AG09309 (cell line): ENCODE data around the gene MLC1.

Source experiments
- DNase-seq: peaks from one replicate; pipeline ENCODE4 v3.0.0-alpha.2; 2010; ENCODE audit warnings: low read depth
- H3K4me3 ChIP-seq: 2 replicates; pipeline ENCODE4 v1.5.1; 2011; ENCODE audit warnings: mild to moderate bottlenecking, low read depth, low read length, moderate library complexity; ENCODE audit not compliant: control insufficient read depth
- TF ChIP-seq, protein P1 (sequence below): IDR thresholded peaks from 2 replicates; pipeline ENCODE4 v1.5.1; 2011; ENCODE audit warnings: mild to moderate bottlenecking, low read depth, low read length, inconsistent platforms; ENCODE audit not compliant: insufficient read depth, control insufficient read depth; ENCODE audit errors: missing control alignments

MLC1 gene

DNA sequence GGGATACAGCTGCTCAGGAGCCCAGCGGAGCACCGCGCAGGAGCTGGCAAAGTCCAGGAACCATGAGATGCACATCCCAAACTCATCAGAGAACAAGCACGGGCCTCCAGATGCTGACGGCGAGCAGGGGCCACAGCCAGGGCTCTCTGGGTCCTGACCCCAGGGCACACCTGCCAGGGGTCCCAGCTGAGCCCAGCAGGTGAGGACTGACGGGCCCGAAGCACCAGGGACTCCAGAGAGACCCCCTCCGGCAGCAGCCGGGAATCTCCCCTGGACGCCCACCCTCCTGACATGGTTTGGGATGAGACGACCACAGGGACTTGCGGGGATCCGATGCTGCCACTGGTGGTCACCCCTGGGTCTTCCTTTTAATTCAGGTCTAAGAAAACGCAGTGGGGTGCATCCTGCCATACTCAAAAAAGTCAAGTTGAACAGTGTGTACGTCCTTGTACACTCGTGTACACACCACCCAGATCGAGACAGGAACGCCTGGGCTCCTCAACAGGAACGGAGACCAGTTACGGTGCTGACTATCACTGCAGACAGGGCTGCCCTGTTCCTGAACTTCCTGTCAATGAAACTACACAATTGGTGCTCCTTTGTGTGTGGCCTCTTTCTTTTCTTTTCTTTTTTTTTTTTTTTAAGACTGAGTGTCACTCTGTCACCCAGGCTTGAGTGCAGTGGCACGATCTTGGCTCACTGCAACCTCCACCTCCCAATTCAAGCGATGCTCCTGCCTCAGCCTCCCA lies 49.1 kb downstream of the MLC1 start:
- TF ChIP-seq, protein P1, sequence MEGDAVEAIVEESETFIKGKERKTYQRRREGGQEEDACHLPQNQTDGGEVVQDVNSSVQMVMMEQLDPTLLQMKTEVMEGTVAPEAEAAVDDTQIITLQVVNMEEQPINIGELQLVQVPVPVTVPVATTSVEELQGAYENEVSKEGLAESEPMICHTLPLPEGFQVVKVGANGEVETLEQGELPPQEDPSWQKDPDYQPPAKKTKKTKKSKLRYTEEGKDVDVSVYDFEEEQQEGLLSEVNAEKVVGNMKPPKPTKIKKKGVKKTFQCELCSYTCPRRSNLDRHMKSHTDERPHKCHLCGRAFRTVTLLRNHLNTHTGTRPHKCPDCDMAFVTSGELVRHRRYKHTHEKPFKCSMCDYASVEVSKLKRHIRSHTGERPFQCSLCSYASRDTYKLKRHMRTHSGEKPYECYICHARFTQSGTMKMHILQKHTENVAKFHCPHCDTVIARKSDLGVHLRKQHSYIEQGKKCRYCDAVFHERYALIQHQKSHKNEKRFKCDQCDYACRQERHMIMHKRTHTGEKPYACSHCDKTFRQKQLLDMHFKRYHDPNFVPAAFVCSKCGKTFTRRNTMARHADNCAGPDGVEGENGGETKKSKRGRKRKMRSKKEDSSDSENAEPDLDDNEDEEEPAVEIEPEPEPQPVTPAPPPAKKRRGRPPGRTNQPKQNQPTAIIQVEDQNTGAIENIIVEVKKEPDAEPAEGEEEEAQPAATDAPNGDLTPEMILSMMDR = no peak
- H3K4me3 ChIP-seq = no peak overlapping the region
- no peak for DNase-seq

DNA sequence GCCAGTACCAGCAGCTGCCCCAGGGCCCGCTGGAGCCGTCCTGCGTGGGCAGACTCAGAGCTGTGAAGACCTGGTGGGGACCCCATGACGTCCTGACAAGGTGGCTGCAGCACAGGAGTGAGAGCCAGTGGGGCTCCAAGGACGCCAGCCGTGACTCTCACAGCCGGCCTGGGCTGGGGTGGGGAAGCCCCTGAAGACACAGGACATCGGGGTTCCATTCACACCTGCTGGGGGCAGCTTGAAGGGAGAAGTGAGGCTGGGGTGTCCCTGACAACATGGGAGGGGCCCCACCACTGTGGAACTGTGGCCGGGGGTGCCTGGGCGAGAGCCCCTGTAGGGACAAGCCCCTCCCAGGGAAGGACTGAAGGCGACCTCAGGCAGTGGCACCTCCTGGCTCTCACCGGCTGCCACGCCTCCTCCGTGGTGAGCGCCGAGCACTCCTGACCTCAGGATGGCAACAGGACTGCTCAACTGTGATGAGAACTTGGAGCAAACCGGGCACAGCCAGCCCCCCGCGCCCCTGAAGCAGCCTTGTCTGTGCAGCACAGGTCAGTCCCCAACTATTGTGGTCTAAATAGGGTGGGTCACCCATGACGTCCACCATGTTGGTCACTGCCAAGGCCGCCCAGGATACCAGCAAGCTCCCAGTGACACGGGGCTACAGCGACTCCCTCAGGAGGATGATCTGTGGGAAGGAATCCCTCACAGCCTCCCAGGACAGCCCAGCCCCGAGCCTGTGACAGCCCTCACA lies 49.9 kb downstream of the MLC1 start:
- H3K4me3 ChIP-seq = no peak overlapping the region
- TF ChIP-seq, protein P1 = no peak
- DNase-seq = no peak

DNA sequence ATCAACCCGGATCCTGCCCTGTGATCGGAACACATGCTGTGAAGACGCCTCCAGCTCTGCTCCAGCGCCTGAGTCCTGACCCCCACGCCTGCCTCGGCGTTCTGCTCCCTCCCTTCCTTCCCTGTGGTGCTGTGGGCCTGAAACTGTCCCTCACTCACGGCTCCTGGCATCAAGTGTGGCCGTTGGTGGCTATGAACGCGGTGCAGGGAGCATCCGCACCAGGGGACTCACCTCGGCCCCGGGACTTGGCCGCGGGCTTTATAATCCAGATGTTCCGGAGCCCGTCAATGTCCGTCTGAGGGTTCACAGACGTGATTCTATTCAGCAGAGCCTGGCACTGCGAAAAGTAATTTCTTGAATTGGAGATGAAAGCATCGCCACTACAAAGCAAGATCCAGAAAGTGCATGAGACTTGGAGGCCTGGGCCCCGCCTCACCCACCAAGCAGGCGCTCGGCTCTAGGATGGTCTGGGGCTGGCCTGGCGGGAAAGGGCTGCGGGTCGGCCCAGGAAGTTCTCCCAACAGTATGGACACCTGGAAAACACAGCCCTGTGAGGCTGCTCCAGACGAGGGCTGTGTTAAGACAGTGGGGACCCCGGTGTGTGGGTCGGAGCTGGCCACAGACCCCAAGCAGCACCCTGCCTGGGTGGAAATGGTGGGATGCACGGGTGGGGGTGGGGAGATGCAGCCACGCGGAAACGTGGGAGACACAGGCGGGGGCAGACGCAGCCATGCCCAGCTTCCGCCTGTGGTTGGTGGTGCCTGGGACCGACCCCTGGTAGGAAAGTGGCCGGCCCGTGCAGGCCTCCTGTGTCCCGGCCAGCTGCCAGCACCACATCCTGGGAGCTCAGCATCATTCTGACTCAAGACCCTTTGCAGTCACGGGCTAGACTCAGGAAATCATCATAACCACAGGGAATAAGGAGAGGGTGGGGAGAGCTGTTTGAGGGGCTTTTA lies 50.8 kb downstream of the MLC1 start:
- DNase-seq = no peak
- no peak overlapping the region for H3K4me3 ChIP-seq
- TF ChIP-seq, protein P1 = no peak

DNA sequence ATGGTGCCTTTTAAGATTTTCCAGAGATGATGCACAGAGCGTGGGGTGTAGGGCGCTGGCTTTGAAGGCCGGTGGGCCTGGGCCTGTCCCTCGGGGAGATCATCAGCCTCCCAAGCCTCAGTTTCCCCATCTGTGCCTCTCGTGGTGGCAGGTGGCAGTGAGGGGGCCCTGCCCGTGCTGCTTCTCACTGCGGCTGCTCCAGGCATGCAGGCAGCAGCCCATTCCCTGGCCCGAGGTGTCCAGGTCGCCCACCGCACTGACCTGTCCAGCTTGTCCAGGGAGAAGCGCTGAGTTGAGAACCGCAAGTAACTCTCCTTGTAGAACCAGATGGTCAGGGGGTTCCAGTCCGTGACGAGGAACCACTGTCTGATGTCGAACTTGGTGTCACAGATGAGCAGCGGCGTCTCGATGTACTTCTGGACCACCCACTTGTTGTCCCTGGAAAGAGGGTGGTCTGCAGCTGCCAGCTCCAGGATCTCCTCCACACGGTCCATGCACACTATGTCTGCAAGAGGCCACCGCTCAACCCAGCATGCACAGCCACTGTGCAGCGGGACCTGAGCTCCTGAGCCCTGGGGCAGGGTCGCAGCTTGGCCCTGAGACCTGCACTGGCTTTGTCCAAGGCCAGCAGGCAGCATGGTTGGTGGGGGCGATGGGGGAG lies 52.2 kb downstream of the MLC1 start:
- TF ChIP-seq, protein P1 = no peak
- DNase-seq = no peak
- H3K4me3 ChIP-seq = no peak overlapping the region

DNA sequence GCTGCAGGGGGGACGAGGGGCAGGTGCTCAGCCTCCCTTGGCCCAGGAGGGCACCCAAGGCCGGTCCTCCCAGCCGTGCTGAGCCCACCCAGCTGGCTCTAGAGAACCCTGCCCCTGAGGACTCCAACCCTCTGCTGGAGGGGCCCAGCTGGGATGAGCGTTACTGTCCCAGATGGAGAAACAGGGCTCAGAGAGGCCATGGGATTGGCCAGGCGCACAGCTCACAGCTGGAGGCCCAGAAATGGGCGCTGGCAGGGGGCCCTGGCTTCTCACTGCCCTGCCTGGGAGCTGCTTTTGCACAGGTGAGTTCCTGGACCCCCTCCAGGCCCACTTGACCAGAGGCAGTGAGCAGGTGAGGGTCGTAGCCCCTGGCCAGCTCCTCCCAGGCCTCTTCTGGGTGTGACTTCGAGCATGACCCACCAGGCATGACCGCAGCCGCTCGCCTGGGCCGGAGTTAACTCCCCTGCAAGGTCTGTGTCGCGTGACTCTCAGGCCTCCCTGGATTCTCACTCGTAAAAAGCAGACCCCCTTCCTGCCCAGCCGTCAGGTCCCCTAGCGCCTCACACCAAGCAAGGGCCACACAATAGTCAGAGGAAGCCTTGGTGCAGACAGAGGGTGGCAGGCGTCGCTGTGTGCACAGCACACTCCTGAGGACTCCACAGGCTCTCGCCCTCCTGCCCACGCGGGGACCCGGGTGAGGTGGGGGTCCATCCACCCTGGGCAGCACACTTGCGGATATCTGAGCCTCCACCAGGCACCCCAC lies 52.9 kb downstream of the MLC1 start:
- TF ChIP-seq, protein P1 = no peak
- no peak for DNase-seq
- no peak overlapping the region for H3K4me3 ChIP-seq
